Activated naive CD4-positive, alpha-beta T cell treated with anti-CD3 and anti-CD28 coated beads, Interleukin-2, amount 10 ng/mL, durations not matched to agents 7 days and 5 days (primary cell): ENCODE results near the gene ARID5B.

Experiments
- CTCF ChIA-PET: fragments of 350-600 bp; sonication (Branson Sonifier 250); formaldehyde crosslinking; loops from one replicate; lab custom pipeline; 2021; ENCODE audit warnings: antibody characterized with exemption; lab: Charles Lee
- DNase-seq: peaks from one replicate; pipeline ENCODE4 v3.0.0-alpha.2; 2020
- H3K27ac Mint-ChIP-seq: one replicate; pipeline ENCODE4 v1.8.0; 2021; ENCODE audit warnings: mild to moderate bottlenecking, moderate library complexity, mixed read lengths
- H3K27me3 Mint-ChIP-seq: one replicate; pipeline ENCODE4 v1.8.0; 2021; ENCODE audit warnings: mild to moderate bottlenecking, mixed read lengths
- H3K36me3 Mint-ChIP-seq: one replicate; pipeline ENCODE4 v1.8.0; 2021; ENCODE audit warnings: mixed read lengths
- H3K4me1 Mint-ChIP-seq: one replicate; pipeline ENCODE4 v1.8.0; 2021; ENCODE audit warnings: mixed read lengths
- H3K4me3 Mint-ChIP-seq: one replicate; pipeline ENCODE4 v1.8.0; 2021; ENCODE audit warnings: mild to moderate bottlenecking, moderate library complexity, mixed read lengths
- H3K9me3 Mint-ChIP-seq: one replicate; pipeline ENCODE4 v1.8.0; 2021; ENCODE audit warnings: mixed read lengths

Gene ARID5B

GRCh38 chr10:61870526-61870895, 31.0 kb upstream of the ARID5B start:
- no peaks in the 10 kb centered on the region for H3K36me3 Mint-ChIP-seq
- H3K9me3 Mint-ChIP-seq: no peaks in the 10 kb centered on the region
- no peak for DNase-seq
- no peak overlapping the region for H3K27ac Mint-ChIP-seq
- peaks cover 12% of the 10 kb centered on the region for H3K4me1 Mint-ChIP-seq
- no peak overlapping the region for H3K4me3 Mint-ChIP-seq
- CTCF ChIA-PET: interaction anchor here (0.6 to 0.8 kb wide), 2 partner anchors 141 to 378 kb away, joined by 3 to 4 read pairs; no protein-coding TSS in a partner anchor
- H3K27me3 Mint-ChIP-seq: peaks cover 8% of the 10 kb centered on the region

GRCh38 chr10:61871487-61871886, 30.0 kb upstream of the ARID5B start:
- CTCF ChIA-PET: interaction anchor here (0.8 kb wide), 1 partner anchor 120 kb away, joined by 4 read pairs; no protein-coding TSS in a partner anchor
- Mint-ChIP-seq H3K27me3 (peaks cover 13% of the 10 kb centered on the region), H3K36me3 (no peaks in the 10 kb centered on the region), H3K27ac (no peak overlapping the region), H3K4me1 (peaks cover 11% of the 10 kb centered on the region), H3K4me3 (no peak overlapping the region), H3K9me3 (no peaks in the 10 kb centered on the region)
- no peak for DNase-seq

GRCh38 chr10:61877887-61878739, 23.4 kb upstream of the ARID5B start:
- CTCF ChIA-PET: no interaction called here

GRCh38 chr10:61878740-61879068, 22.8 kb upstream of the ARID5B start:
- Mint-ChIP-seq H3K9me3 (peaks cover 2% of the 10 kb centered on the region), H3K27me3 (peaks cover 5% of the 10 kb centered on the region), H3K4me3 (no peak overlapping the region), H3K36me3 (no peaks in the 10 kb centered on the region), H3K27ac (no peak overlapping the region), H3K4me1 (peaks cover 6% of the 10 kb centered on the region)
- CTCF ChIA-PET: no interaction called here
- no peak for DNase-seq

More at GRCh38 chr10:61877887-61878739, 23.4 kb upstream of the ARID5B start:
- Mint-ChIP-seq H3K27me3 (peaks cover 8% of the 10 kb centered on the region), H3K4me3 (no peak overlapping the region), H3K9me3 (peaks cover 2% of the 10 kb centered on the region), H3K36me3 (no peaks in the 10 kb centered on the region), H3K4me1 (peaks cover 6% of the 10 kb centered on the region), H3K27ac (no peak overlapping the region)
- no peak for DNase-seq

GRCh38 chr10:61882621-61883370, 18.7 kb upstream of the ARID5B start:
- Mint-ChIP-seq H3K4me3 (no peak overlapping the region), H3K27me3 (peaks cover 5% of the 10 kb centered on the region), H3K36me3 (no peaks in the 10 kb centered on the region), H3K4me1 (peaks cover 6% of the 10 kb centered on the region), H3K27ac (no peak overlapping the region), H3K9me3 (peaks cover 6% of the 10 kb centered on the region)
- CTCF ChIA-PET: interaction anchor here (0.9 kb wide), 1 partner anchor 14 kb away, joined by 3 read pairs; no protein-coding TSS in a partner anchor
- no peak for DNase-seq

GRCh38 chr10:61883371-61884025, 18.0 kb upstream of the ARID5B start:
- H3K27ac Mint-ChIP-seq: no peak overlapping the region
- DNase-seq: no peak

GRCh38 chr10:61887772-61888171, 13.7 kb upstream of the ARID5B start:
- no peak overlapping the region for H3K27ac Mint-ChIP-seq
- H3K27me3 Mint-ChIP-seq: peaks cover 5% of the 10 kb centered on the region
- DNase-seq: no peak
- CTCF ChIA-PET: no interaction called here
- H3K9me3 Mint-ChIP-seq: peaks cover 4% of the 10 kb centered on the region
- peaks cover 1% of the 10 kb centered on the region for H3K4me1 Mint-ChIP-seq
- no peaks in the 10 kb centered on the region for H3K36me3 Mint-ChIP-seq
- H3K4me3 Mint-ChIP-seq: no peak overlapping the region

More at GRCh38 chr10:61883371-61884025, 18.0 kb upstream of the ARID5B start:
- Mint-ChIP-seq H3K36me3 (no peaks in the 10 kb centered on the region), H3K4me3 (no peak overlapping the region), H3K27me3 (peaks cover 5% of the 10 kb centered on the region), H3K4me1 (peaks cover 6% of the 10 kb centered on the region), H3K9me3 (peaks cover 6% of the 10 kb centered on the region)
- CTCF ChIA-PET: interaction anchor here (0.9 kb wide), 1 partner anchor 13 kb away, joined by 3 read pairs; no protein-coding TSS in a partner anchor

GRCh38 chr10:61888744-61889143, 12.8 kb upstream of the ARID5B start:
- Mint-ChIP-seq H3K27me3 (peaks cover 5% of the 10 kb centered on the region), H3K9me3 (peaks cover 4% of the 10 kb centered on the region), H3K4me3 (no peak overlapping the region), H3K27ac (no peak overlapping the region), H3K4me1 (no peaks in the 10 kb centered on the region), H3K36me3 (no peaks in the 10 kb centered on the region)
- CTCF ChIA-PET: interaction anchor here (0.6 kb wide), 1 partner anchor 14 kb away, joined by 3 read pairs; no protein-coding TSS in a partner anchor
- DNase-seq: no peak

GRCh38 chr10:61890430-61890829, 11.1 kb upstream of the ARID5B start:
- H3K9me3 Mint-ChIP-seq: no peaks in the 10 kb centered on the region
- H3K27me3 Mint-ChIP-seq: no peaks in the 10 kb centered on the region
- no peaks in the 10 kb centered on the region for H3K4me1 Mint-ChIP-seq
- no peak for DNase-seq
- H3K4me3 Mint-ChIP-seq: no peak overlapping the region
- H3K27ac Mint-ChIP-seq: no peak overlapping the region
- H3K36me3 Mint-ChIP-seq: no peaks in the 10 kb centered on the region
- CTCF ChIA-PET: no interaction called here

- Mint-ChIP-seq H3K4me1 (no peaks in the 10 kb centered on the region), H3K27ac (no peak overlapping the region), H3K36me3 (no peaks in the 10 kb centered on the region), H3K27me3 (no peaks in the 10 kb centered on the region), H3K4me3 (no peak overlapping the region), H3K9me3 (no peaks in the 10 kb centered on the region)
- CTCF ChIA-PET: no interaction called here
- no peak for DNase-seq
Observed at GRCh38 chr10:61890881-61891409, 10.6 kb upstream of the ARID5B start.

GRCh38 chr10:61891906-61892585, 9.5 kb upstream of the ARID5B start:
- H3K9me3 Mint-ChIP-seq: no peaks in the 10 kb centered on the region
- H3K4me1 Mint-ChIP-seq: peaks cover 6% of the 10 kb centered on the region
- H3K27me3 Mint-ChIP-seq: no peaks in the 10 kb centered on the region
- H3K36me3 Mint-ChIP-seq: no peaks in the 10 kb centered on the region
- H3K4me3 Mint-ChIP-seq: no peak overlapping the region
- no peak overlapping the region for H3K27ac Mint-ChIP-seq
- CTCF ChIA-PET: no interaction called here
- no peak for DNase-seq

GRCh38 chr10:61892961-61893360, 8.5 kb upstream of the ARID5B start:
- no peaks in the 10 kb centered on the region for H3K9me3 Mint-ChIP-seq
- H3K36me3 Mint-ChIP-seq: no peaks in the 10 kb centered on the region
- peaks cover 15% of the 10 kb centered on the region for H3K4me1 Mint-ChIP-seq
- H3K4me3 Mint-ChIP-seq: no peak overlapping the region
- CTCF ChIA-PET: no interaction called here
- no peak for DNase-seq
- H3K27me3 Mint-ChIP-seq: no peaks in the 10 kb centered on the region
- no peak overlapping the region for H3K27ac Mint-ChIP-seq

- Mint-ChIP-seq H3K4me3 (no peak overlapping the region), H3K27me3 (no peaks in the 10 kb centered on the region), H3K9me3 (no peaks in the 10 kb centered on the region)
Observed at GRCh38 chr10:61894133-61894532, 7.4 kb upstream of the ARID5B start.

More at GRCh38 chr10:61894133-61894532, 7.4 kb upstream of the ARID5B start:
- no peaks in the 10 kb centered on the region for H3K36me3 Mint-ChIP-seq
- H3K4me1 Mint-ChIP-seq: peaks cover 26% of the 10 kb centered on the region
- H3K27ac Mint-ChIP-seq: no peak overlapping the region
- DNase-seq: no peak
- CTCF ChIA-PET: no interaction called here
